Measurements from ENCODE around the gene CLSTN2.

CLSTN2 gene

GRCh38 chr3:140196970-140197369, 262.0 kb downstream of the CLSTN2 start:
- DNase-seq: no peak

GRCh38 chr3:140198242-140198641, 263.3 kb downstream of the CLSTN2 start:
- no peak for DNase-seq

GRCh38 chr3:140199008-140199407, 264.0 kb downstream of the CLSTN2 start:
- DNase-seq: no peak

GRCh38 chr3:140199743-140200142, 264.8 kb downstream of the CLSTN2 start:
- DNase-seq: no peak

GRCh38 chr3:140203510-140203909, 268.5 kb downstream of the CLSTN2 start:
- DNase-seq: no peak

- DNase-seq: no peak
Measured at GRCh38 chr3:140204271-140204984, 269.4 kb downstream of the CLSTN2 start.

GRCh38 chr3:140205598-140205997, 270.6 kb downstream of the CLSTN2 start:
- no peak for DNase-seq

GRCh38 chr3:140206196-140207040, 271.4 kb downstream of the CLSTN2 start:
- no peak for DNase-seq

- DNase-seq: no peak
Measured at GRCh38 chr3:140207541-140207940, 272.6 kb downstream of the CLSTN2 start.

GRCh38 chr3:140216249-140216648, 281.3 kb downstream of the CLSTN2 start:
- no peak for DNase-seq

GRCh38 chr3:140219291-140219690, 284.3 kb downstream of the CLSTN2 start:
- DNase-seq: no peak

GRCh38 chr3:140219923-140220452, 285.0 kb downstream of the CLSTN2 start:
- DNase-seq: no peak

GRCh38 chr3:140223197-140223596, 288.2 kb downstream of the CLSTN2 start:
- no peak for DNase-seq

- no peak for DNase-seq
Measured at GRCh38 chr3:140223631-140224030, 288.6 kb downstream of the CLSTN2 start.

GRCh38 chr3:140224307-140224706, 289.3 kb downstream of the CLSTN2 start:
- DNase-seq: no peak

GRCh38 chr3:140225996-140226395, 291.0 kb downstream of the CLSTN2 start:
- no peak for DNase-seq

- DNase-seq: no peak
Measured at GRCh38 chr3:140233702-140234101, 298.7 kb downstream of the CLSTN2 start.

GRCh38 chr3:140234256-140234655, 299.3 kb downstream of the CLSTN2 start:
- DNase-seq: no peak

- no peak for DNase-seq
Measured at GRCh38 chr3:140236836-140237501, 302.0 kb downstream of the CLSTN2 start.

GRCh38 chr3:140238646-140239314, 303.8 kb downstream of the CLSTN2 start:
- no peak for DNase-seq

- DNase-seq: no peak
Measured at GRCh38 chr3:140242818-140243276, 307.9 kb downstream of the CLSTN2 start.

GRCh38 chr3:140243575-140243974, 308.6 kb downstream of the CLSTN2 start:
- no peak for DNase-seq

GRCh38 chr3:140244893-140245292, 309.9 kb downstream of the CLSTN2 start:
- DNase-seq: no peak
